Limb (tissue), 2 donors: Measurements from ENCODE around the gene NPAT.
"Not testable (repeated sequence)": the region's sequence is repeated elsewhere in the genome, so short reads cannot be mapped to it uniquely, and the experiment has no call there.

Experiments
- DNase-seq, 2 donors: peaks; one replicate each; pipeline ENCODE4 v3.0.0-alpha.2; 2016; ENCODE audit errors: extremely low spot score in 2 of 2

NPAT gene

GRCh38 chr11:108154591-108154990 lies 67.8 kb downstream of the NPAT start:
- DNase-seq = no peak

DNA sequence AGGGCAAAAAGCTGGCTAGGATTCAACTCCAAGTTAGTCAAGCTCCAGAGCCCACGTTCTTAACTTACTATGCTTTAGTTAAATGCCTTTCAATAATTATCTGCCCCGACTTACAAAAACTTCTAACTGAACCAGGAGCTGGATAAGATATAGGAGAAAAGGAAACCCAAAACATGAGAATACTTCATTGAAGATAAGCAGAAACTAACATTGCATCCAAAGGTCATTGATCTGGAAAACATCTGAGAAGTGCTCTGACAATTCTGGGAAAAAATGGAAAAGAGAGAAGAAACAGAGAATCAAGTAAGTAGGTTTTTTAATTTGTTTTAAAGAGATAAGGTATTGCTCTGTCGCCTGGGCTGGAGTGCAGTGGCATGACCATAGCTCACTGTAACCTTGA lies 73.9 kb downstream of the NPAT start:
- no peak for DNase-seq

GRCh38 chr11:108147150-108147549 lies 75.3 kb downstream of the NPAT start:
- no peak for DNase-seq

DNA sequence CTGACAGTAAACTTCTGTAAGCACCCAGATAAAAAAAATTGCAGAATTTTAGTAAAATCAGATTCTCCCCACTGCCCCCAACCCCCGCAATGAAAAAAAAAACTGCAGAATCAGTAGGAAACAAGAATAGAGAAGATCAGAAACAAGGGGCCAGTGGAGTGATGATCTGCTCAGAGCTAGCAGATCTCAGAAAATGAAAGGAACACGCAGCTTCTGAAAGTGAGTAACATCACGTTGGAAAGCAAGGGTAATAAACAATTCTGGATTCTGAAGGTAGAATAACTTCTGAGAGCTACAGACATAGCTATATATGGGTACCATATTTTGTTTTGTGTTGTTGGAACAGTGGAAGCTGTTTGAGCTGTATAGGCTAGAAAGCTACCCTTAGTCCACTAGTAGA lies 77.8 kb downstream of the NPAT start:
- no peak for DNase-seq

- DNase-seq = no peak
Observed at GRCh38 chr11:108142304-108142703, 80.1 kb downstream of the NPAT start.

GRCh38 chr11:108137212-108137611 lies 85.2 kb downstream of the NPAT start:
- DNase-seq = no peak

DNA sequence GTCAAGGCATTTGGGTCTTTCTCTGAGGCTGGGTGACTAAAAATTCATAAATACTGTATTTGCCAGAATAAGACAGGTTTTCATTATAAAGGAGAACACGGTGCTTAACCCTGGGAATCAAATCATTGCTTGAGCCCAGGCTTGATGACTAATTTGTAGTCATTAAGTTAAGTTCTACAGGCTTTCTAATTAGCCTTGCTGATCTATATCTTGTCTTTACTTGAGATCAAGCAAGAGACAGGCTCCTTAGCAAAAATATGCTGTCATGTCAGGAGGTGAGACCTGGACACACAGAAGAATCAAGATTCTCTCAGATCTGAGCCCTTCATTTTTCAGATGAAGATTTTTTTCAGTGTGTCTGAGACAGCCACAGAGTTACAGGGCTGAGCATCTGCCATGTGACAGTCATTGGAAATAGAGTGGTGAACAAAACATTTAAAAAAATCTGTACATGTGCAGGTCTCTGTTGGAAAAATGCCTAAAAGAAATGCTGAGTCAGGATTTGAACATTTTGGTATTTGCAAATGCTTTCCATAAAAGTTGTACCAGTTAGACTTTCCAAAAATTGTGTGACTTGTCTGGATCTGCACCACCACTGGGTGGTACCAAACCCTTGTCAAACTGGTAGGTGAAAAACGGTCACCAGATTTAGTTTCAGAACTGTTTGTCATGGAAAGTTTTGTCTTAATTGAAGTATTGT lies 86.4 kb downstream of the NPAT start:
- no peak for DNase-seq

DNA sequence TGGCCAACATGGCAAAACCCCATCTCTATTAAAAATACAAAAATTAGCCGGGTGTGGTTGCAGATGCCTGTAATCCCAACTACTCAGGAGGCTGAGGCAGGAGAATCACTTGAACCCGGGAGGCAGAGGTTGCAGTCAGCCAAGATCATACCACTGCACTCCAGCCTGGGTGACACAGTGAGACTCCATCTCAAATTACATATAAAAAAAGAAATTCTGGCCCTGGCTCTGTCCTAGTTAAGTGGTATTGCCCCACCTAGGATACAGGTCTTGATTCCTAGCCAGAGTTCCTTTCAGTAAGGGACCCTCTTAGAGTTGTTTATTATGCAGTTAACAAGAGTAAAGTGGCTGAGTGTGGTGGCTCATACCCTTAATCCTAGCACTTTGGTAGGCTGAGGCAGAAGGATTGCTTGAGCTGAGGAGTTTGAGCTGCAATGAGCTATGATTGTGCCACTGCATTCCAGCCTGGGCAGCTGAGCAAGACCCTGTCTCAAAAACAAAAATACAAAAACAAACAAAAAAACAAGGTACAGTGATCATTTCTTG lies 89.4 kb downstream of the NPAT start:
- not testable (repeated sequence) for DNase-seq

DNA sequence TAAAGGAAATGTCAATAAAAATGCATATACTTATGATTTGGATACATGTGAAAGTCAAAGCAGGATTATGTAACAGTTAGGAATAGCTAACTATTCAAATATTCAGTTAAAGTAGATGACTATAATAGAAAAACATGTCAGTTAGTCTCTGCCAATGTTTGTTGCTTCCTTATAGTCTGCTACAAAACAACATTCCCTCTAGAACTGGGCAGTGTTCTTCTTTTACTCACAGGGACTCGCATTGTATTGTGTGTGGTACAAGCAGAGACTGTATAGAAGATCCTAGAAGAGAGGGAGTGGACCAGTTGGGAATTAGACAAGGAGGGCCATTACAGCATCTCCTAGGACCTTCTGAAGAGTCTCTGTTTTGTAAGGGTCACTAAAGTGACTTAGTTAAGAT lies 90.4 kb downstream of the NPAT start:
- no peak for DNase-seq

GRCh38 chr11:108128772-108129171 lies 93.7 kb downstream of the NPAT start:
- no peak for DNase-seq

GRCh38 chr11:108125096-108125495 lies 97.3 kb downstream of the NPAT start:
- no peak for DNase-seq

GRCh38 chr11:108122166-108122628 lies 100.2 kb downstream of the NPAT start:
- DNase-seq = peak in 1 of 2 donors; percentile 28

- peak; percentile 91 to 98 for DNase-seq
Observed at GRCh38 chr11:108121274-108122155, 100.9 kb downstream of the NPAT start, which contains the start of gene ACAT1. Gene ACAT1 (plus strand): TSS chr11:108121567. CDS start chr11:108121607, 40 bp downstream.

GRCh38 chr11:108120936-108121273 lies 101.5 kb downstream of the NPAT start:
- not testable (repeated sequence) for DNase-seq

- DNase-seq = peak in 1 of 2 donors; percentile 76
Observed at GRCh38 chr11:108117746-108118371, 104.6 kb downstream of the NPAT start.

DNA sequence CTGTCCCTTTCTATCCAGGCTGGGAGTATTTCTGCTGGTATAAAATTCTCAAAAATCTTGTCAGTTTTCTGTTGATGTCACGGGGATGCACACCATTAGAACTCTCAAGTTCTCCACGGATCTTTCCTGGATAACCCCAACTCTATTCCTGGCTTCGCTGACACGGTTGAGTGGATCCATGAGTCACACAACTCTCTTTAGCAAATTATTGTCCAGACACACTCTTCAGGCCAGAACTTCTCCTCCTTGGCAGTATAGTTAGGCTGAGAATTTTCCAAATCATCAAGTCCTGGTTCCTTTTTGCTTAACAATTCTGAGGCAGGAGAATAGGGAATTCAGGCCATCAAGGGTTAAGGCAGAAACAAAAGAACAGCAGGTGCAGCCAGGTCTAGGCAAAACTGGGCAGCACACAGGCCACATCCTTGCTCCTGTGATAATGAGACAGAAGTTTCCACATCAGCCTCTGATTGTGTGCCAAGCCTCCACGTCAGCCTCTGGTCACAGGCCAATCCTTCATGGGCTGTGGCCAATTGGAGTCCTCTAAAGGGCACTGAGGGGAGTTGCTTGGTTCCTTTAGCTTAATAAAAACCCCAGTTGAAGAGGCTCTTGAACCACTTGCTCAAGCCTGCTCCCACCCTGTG lies 106.8 kb downstream of the NPAT start:
- DNase-seq = peak; percentile 24 to 75

GRCh38 chr11:108112057-108112456 lies 110.4 kb downstream of the NPAT start:
- DNase-seq = no peak

- no peak for DNase-seq
Observed at GRCh38 chr11:108111126-108111525, 111.3 kb downstream of the NPAT start.
